Measurements from ENCODE around the gene CSNK1A1L. TPM values are rescaled to one million over a fixed set of nuclear protein-coding genes. Genes with fewer than 3 reads are reported as not detected.
A peak's percentile ranks its signal among the peaks of the same experiment; 100 is the strongest.

Gene CSNK1A1L
- total and polyA plus RNA-seq, 2 donors from 2014 or later = not detected

GRCh38 chr13:37070145-37070695, 35.2 kb downstream of the CSNK1A1L start:
- no peaks in the 10 kb centered on the region for H3K4me1 ChIP-seq (ENCODE audit: control insufficient read depth in 2 of 3, insufficient read depth in 2 of 3, low read depth in 1 of 3, low read length in 3 of 3)
- no peak overlapping the region for H3K9ac ChIP-seq (ENCODE audit: low read length in 3 of 3)
- no peak for TF ChIP-seq CTCF (IDR thresholded peaks at IDR 0.05; ENCODE audit: borderline replicate concordance, extremely low read depth, insufficient read depth)
- no peak overlapping the region for H3K27ac ChIP-seq (ENCODE audit: low read depth in 2 of 2, low read length in 2 of 2)
- no peaks in the 10 kb centered on the region for H3K36me3 ChIP-seq (ENCODE audit: control insufficient read depth in 2 of 3, insufficient read depth in 3 of 3, low read length in 3 of 3)
- H3K4me3 ChIP-seq (ENCODE audit: low read length in 3 of 3) = no peak overlapping the region
- H3K27me3 ChIP-seq (ENCODE audit: control insufficient read depth, insufficient read depth, low read length) = no peaks in the 10 kb centered on the region
- no peak for DNase-seq
- intact Hi-C loops (cut with DNase I) = no loop called here
- no peak for FAIRE-seq
- H3K9me3 ChIP-seq (ENCODE audit: control insufficient read depth in 2 of 3, insufficient read depth in 1 of 3, low read length in 3 of 3) = no peaks in the 10 kb centered on the region

GRCh38 chr13:37069597-37070103, 35.8 kb downstream of the CSNK1A1L start:
- peak in 1 of 5 donors; percentile 49 for DNase-seq

GRCh38 chr13:37068962-37069361, 36.5 kb downstream of the CSNK1A1L start:
- H3K27ac ChIP-seq (ENCODE audit: low read depth in 2 of 2, low read length in 2 of 2) = no peak overlapping the region
- no peak overlapping the region for H3K9ac ChIP-seq (ENCODE audit: low read length in 3 of 3)
- H3K4me3 ChIP-seq (ENCODE audit: low read length in 3 of 3) = no peak overlapping the region
- no peaks in the 10 kb centered on the region for H3K36me3 ChIP-seq (ENCODE audit: control insufficient read depth in 2 of 3, insufficient read depth in 3 of 3, low read length in 3 of 3)
- DNase-seq = no peak
- H3K4me1 ChIP-seq (ENCODE audit: control insufficient read depth in 2 of 3, insufficient read depth in 2 of 3, low read depth in 1 of 3, low read length in 3 of 3) = no peaks in the 10 kb centered on the region
- TF ChIP-seq CTCF (IDR thresholded peaks at IDR 0.05; ENCODE audit: borderline replicate concordance, extremely low read depth, insufficient read depth) = peak; percentile 16
- H3K9me3 ChIP-seq (ENCODE audit: control insufficient read depth in 2 of 3, insufficient read depth in 1 of 3, low read length in 3 of 3) = no peaks in the 10 kb centered on the region
- FAIRE-seq = no peak
- intact Hi-C loops (cut with DNase I) = no loop called here
- H3K27me3 ChIP-seq (ENCODE audit: control insufficient read depth, insufficient read depth, low read length) = no peaks in the 10 kb centered on the region

More at GRCh38 chr13:37069597-37070103, 35.8 kb downstream of the CSNK1A1L start:
- no peak overlapping the region for H3K4me3 ChIP-seq (ENCODE audit: low read length in 3 of 3)
- no peak for TF ChIP-seq CTCF (IDR thresholded peaks at IDR 0.05; ENCODE audit: borderline replicate concordance, extremely low read depth, insufficient read depth)
- H3K9me3 ChIP-seq (ENCODE audit: control insufficient read depth in 2 of 3, insufficient read depth in 1 of 3, low read length in 3 of 3) = no peaks in the 10 kb centered on the region
- no peak for FAIRE-seq
- intact Hi-C loops (cut with DNase I) = no loop called here
- no peaks in the 10 kb centered on the region for H3K36me3 ChIP-seq (ENCODE audit: control insufficient read depth in 2 of 3, insufficient read depth in 3 of 3, low read length in 3 of 3)
- H3K27me3 ChIP-seq (ENCODE audit: control insufficient read depth, insufficient read depth, low read length) = no peaks in the 10 kb centered on the region
- H3K27ac ChIP-seq (ENCODE audit: low read depth in 2 of 2, low read length in 2 of 2) = no peak overlapping the region
- H3K9ac ChIP-seq (ENCODE audit: low read length in 3 of 3) = no peak overlapping the region
- H3K4me1 ChIP-seq (ENCODE audit: control insufficient read depth in 2 of 3, insufficient read depth in 2 of 3, low read depth in 1 of 3, low read length in 3 of 3) = no peaks in the 10 kb centered on the region

GRCh38 chr13:37067874-37068273, 37.6 kb downstream of the CSNK1A1L start:
- Histone ChIP-seq H3K27ac (ENCODE audit: low read depth in 2 of 2, low read length in 2 of 2) (no peak overlapping the region), H3K9ac (ENCODE audit: low read length in 3 of 3) (no peak overlapping the region), H3K4me1 (ENCODE audit: control insufficient read depth in 2 of 3, insufficient read depth in 2 of 3, low read depth in 1 of 3, low read length in 3 of 3) (no peaks in the 10 kb centered on the region), H3K36me3 (ENCODE audit: control insufficient read depth in 2 of 3, insufficient read depth in 3 of 3, low read length in 3 of 3) (no peaks in the 10 kb centered on the region), H3K4me3 (ENCODE audit: low read length in 3 of 3) (no peak overlapping the region), H3K9me3 (ENCODE audit: control insufficient read depth in 2 of 3, insufficient read depth in 1 of 3, low read length in 3 of 3) (no peaks in the 10 kb centered on the region), H3K27me3 (ENCODE audit: control insufficient read depth, insufficient read depth, low read length) (no peaks in the 10 kb centered on the region)
- no peak for DNase-seq
- intact Hi-C loops (cut with DNase I) = no loop called here
- TF ChIP-seq CTCF (IDR thresholded peaks at IDR 0.05; ENCODE audit: borderline replicate concordance, extremely low read depth, insufficient read depth) = no peak
- no peak for FAIRE-seq
